ENCODE results near the gene ITIH3.

Gene ITIH3

DNA sequence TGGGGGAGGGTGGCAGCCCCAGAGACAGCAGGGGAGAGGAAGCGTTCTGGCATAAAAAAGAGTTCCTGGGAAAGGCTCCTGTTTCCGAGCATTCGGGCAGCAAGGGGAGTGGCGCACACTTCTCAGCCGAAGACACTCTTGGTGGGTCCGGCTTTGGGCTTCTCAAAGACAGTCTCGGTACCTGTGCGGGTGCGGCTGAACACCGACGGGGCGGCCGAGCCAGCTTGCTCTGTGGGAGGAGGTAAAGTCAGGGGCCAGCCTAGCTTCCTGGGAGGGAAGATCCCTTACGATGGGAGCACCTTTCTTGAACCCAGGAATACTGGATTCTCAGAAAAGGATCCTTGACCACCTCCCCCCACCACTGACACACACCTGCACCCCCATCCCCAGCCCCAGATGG is 38.6 kb downstream of the ITIH3 start:
- no peak overlapping the region for H2AFZ ChIP-seq (ENCODE audit: low read depth)
- TF ChIP-seq, protein P1, sequence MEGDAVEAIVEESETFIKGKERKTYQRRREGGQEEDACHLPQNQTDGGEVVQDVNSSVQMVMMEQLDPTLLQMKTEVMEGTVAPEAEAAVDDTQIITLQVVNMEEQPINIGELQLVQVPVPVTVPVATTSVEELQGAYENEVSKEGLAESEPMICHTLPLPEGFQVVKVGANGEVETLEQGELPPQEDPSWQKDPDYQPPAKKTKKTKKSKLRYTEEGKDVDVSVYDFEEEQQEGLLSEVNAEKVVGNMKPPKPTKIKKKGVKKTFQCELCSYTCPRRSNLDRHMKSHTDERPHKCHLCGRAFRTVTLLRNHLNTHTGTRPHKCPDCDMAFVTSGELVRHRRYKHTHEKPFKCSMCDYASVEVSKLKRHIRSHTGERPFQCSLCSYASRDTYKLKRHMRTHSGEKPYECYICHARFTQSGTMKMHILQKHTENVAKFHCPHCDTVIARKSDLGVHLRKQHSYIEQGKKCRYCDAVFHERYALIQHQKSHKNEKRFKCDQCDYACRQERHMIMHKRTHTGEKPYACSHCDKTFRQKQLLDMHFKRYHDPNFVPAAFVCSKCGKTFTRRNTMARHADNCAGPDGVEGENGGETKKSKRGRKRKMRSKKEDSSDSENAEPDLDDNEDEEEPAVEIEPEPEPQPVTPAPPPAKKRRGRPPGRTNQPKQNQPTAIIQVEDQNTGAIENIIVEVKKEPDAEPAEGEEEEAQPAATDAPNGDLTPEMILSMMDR (conservative IDR thresholded peaks at IDR 0.05; ENCODE audit: low read depth, low read length) = no peak
- H3K4me3 ChIP-seq (IDR thresholded peaks at IDR 0.05; ENCODE audit: insufficient read depth, low read depth, low read length) = no peak overlapping the region
- H3K4me1 ChIP-seq (ENCODE audit: low read depth, poor library complexity, severe bottlenecking) = no peaks in the 10 kb centered on the region
- H3K9ac ChIP-seq = no peak overlapping the region
- H4K20me1 ChIP-seq (ENCODE audit: insufficient read depth) = no peaks in the 10 kb centered on the region
- no peak overlapping the region for H3K4me2 ChIP-seq
- no peaks in the 10 kb centered on the region for H3K79me2 ChIP-seq (ENCODE audit: insufficient read depth, low read depth)
- no peaks in the 10 kb centered on the region for H3K36me3 ChIP-seq (ENCODE audit: insufficient read depth)
- H3K27ac ChIP-seq = no peak overlapping the region
- no peaks in the 10 kb centered on the region for H3K27me3 ChIP-seq (ENCODE audit: insufficient read depth, low read depth)

DNA sequence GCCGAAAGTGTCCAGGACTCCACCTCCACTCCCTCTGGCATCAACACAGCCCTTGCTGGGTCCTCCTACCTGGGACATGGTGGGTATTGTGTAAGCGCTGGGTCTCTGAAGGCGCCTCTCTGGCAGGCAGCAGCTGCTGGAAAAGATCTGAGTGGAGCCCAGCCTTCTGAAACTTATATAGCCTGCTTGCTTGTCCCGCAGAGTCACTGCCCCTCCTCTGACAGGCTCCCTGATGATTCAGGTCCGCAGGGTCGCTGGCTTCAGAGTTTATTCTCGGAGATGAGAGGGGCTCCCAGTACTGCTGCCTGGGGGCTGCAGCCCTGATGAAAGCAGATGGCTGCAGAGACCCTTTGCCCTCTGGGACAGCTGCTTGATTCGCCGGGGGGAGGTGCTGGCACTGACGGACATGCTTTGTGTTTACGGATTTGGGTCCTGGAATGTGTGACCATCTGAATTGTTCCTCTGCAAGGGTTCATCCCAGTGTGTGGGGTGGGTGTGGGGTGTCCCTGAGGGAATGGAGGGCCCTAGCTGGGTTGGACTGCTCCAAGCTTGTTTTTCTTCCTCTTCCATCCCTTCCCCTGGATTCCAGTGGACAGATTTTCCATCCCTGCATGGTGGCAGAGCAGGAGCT is 40.4 kb downstream of the ITIH3 start, which contains the start of gene MUSTN1:
Gene MUSTN1 (minus strand): TSS at position 149 of the 631 bp plus-strand sequence. CDS start 71 bp downstream, at position 78.
- H3K36me3 ChIP-seq (ENCODE audit: insufficient read depth) = no peaks in the 10 kb centered on the region
- TF ChIP-seq, protein P1 (conservative IDR thresholded peaks at IDR 0.05; ENCODE audit: low read depth, low read length) = no peak

DNA sequence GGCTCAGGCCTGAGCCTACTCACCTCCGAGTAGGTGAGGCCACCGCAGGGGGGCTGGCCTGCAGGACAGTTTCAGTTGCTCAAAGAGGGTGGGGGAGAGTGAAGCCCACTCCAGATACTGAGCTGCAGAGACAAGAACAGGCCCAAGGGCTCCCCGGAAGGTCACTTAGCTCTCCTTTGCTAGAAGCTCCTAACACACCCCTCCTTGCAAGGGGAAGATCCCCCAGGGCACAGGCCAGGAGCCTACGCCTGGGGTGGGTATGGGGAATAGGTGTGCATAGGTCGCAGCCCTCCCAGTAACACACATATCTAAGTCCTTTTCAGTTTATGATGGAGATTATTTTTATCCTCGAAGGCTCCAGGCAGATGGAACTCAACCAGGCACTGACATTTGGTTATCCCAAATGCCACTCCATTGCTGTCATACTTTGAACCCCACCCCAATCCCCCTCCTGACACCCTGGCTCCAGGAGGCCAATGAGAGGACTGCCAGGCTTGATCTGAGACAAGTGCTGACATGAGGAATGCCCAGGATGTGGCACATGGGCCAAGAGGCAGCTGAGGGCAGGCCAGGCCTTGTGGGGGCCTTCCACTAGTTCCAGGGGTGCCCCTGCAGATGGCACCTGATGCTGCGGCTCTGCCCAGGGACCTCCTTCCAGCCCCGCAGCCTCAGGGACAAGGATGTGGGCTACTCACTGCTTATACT is 41.3 kb downstream of the ITIH3 start:
- no peaks in the 10 kb centered on the region for H3K4me1 ChIP-seq (ENCODE audit: low read depth, poor library complexity, severe bottlenecking)
- H3K4me3 ChIP-seq (IDR thresholded peaks at IDR 0.05; ENCODE audit: insufficient read depth, low read depth, low read length) = no peak overlapping the region
- H3K36me3 ChIP-seq (ENCODE audit: insufficient read depth) = no peaks in the 10 kb centered on the region
- no peak overlapping the region for H3K27ac ChIP-seq
- no peak overlapping the region for H2AFZ ChIP-seq (ENCODE audit: low read depth)
- H3K79me2 ChIP-seq (ENCODE audit: insufficient read depth, low read depth) = no peaks in the 10 kb centered on the region
- no peak overlapping the region for H3K9ac ChIP-seq
- H3K27me3 ChIP-seq (ENCODE audit: insufficient read depth, low read depth) = no peaks in the 10 kb centered on the region
- TF ChIP-seq, protein P1 (conservative IDR thresholded peaks at IDR 0.05; ENCODE audit: low read depth, low read length) = no peak
- H3K4me2 ChIP-seq = no peak overlapping the region
- H4K20me1 ChIP-seq (ENCODE audit: insufficient read depth) = no peaks in the 10 kb centered on the region

More for the DNA sequence above, 40.4 kb downstream of the ITIH3 start, which contains the start of gene MUSTN1:
- Histone ChIP-seq H3K4me1 (ENCODE audit: low read depth, poor library complexity, severe bottlenecking) (no peaks in the 10 kb centered on the region), H3K79me2 (ENCODE audit: insufficient read depth, low read depth) (no peaks in the 10 kb centered on the region), H3K4me3 (IDR thresholded peaks at IDR 0.05; ENCODE audit: insufficient read depth, low read depth, low read length) (no peak within 1 kb of the TSS), H3K27ac (no peak within 1 kb of the TSS), H4K20me1 (ENCODE audit: insufficient read depth) (no peaks in the 10 kb centered on the region), H3K27me3 (ENCODE audit: insufficient read depth, low read depth) (no peaks in the 10 kb centered on the region), H3K4me2 (no peak within 1 kb of the TSS), H2AFZ (ENCODE audit: low read depth) (no peak within 1 kb of the TSS), H3K9ac (no peak within 1 kb of the TSS)

DNA sequence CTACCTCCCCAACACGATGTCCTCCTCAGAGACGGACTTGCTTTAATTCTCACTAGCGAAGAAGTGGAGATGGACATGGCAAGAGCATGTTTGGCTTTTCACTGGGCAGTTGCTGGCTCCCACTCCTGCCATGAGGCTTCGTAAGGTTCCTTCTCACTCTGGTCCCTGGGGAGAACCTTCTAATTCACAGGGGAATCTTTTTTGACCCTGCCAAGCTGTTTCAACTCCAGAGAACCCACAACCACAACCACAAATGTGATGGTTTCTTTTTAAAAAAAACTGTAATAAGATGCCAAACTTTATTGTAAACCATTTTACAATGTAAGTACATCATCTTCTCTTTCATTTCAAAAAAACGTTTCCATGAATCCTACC is 41.9 kb downstream of the ITIH3 start:
- H3K4me2 ChIP-seq = no peak overlapping the region
- H3K79me2 ChIP-seq (ENCODE audit: insufficient read depth, low read depth) = no peaks in the 10 kb centered on the region
- no peaks in the 10 kb centered on the region for H3K4me1 ChIP-seq (ENCODE audit: low read depth, poor library complexity, severe bottlenecking)
- H3K4me3 ChIP-seq (IDR thresholded peaks at IDR 0.05; ENCODE audit: insufficient read depth, low read depth, low read length) = no peak overlapping the region
- TF ChIP-seq, protein P1 (conservative IDR thresholded peaks at IDR 0.05; ENCODE audit: low read depth, low read length) = no peak
- no peak overlapping the region for H2AFZ ChIP-seq (ENCODE audit: low read depth)
- no peak overlapping the region for H3K9ac ChIP-seq
- H3K36me3 ChIP-seq (ENCODE audit: insufficient read depth) = no peaks in the 10 kb centered on the region
- H3K27me3 ChIP-seq (ENCODE audit: insufficient read depth, low read depth) = no peaks in the 10 kb centered on the region
- H3K27ac ChIP-seq = no peak overlapping the region
- H4K20me1 ChIP-seq (ENCODE audit: insufficient read depth) = no peaks in the 10 kb centered on the region
